SH-SY5Y (cell line): ENCODE measurements around the gene GOLT1B.

Experiments used
- GATA2 ChIP-seq: IDR thresholded peaks from 2 replicates; pipeline ENCODE4 v1.6.1; 2011; ENCODE audit warnings: mild to moderate bottlenecking, low read depth, low read length
- GATA3 ChIP-seq: IDR thresholded peaks from 2 replicates; pipeline ENCODE4 v1.6.1; 2011; ENCODE audit warnings: low read depth, mild to moderate bottlenecking, low read length, moderate library complexity

GOLT1B gene

GRCh38 chr12:21501258-21502163, at the start of gene GOLT1B, which contains the start of gene RECQL:
Gene GOLT1B (plus strand): TSS chr12:21501789. CDS start chr12:21501924, 135 bp downstream.
Gene RECQL (minus strand): TSS chr12:21501635. CDS start chr12:21499570, 2,065 bp downstream.
- TF ChIP-seq GATA3 (no peak), GATA2 (no peak)

GRCh38 chr12:21453312-21453852, 48.2 kb upstream of the GOLT1B start:
- TF ChIP-seq GATA2 (no peak), GATA3 (no peak)

- TF ChIP-seq GATA2, result no peak
- no peak for TF ChIP-seq GATA3
Measured at GRCh38 chr12:21456291-21456780, 45.3 kb upstream of the GOLT1B start.

GRCh38 chr12:21459474-21459873, 42.1 kb upstream of the GOLT1B start:
- TF ChIP-seq GATA3, result peak; percentile 78
- peak; percentile 76 for TF ChIP-seq GATA2

GRCh38 chr12:21471294-21471693, 30.3 kb upstream of the GOLT1B start:
- no peak for TF ChIP-seq GATA3
- TF ChIP-seq GATA2, result no peak

- TF ChIP-seq GATA3, result no peak
- no peak for TF ChIP-seq GATA2
Measured at GRCh38 chr12:21472197-21472823, 29.3 kb upstream of the GOLT1B start.

GRCh38 chr12:21475552-21475951, 26.0 kb upstream of the GOLT1B start:
- TF ChIP-seq GATA2 (no peak), GATA3 (no peak)

- no peak for TF ChIP-seq GATA3
- TF ChIP-seq GATA2, result no peak
Measured at GRCh38 chr12:21476949-21477348, 24.6 kb upstream of the GOLT1B start.

GRCh38 chr12:21478756-21479455, 22.7 kb upstream of the GOLT1B start:
- no peak for TF ChIP-seq GATA2

GRCh38 chr12:21483531-21483930, 18.1 kb upstream of the GOLT1B start:
- TF ChIP-seq GATA2 (no peak), GATA3 (no peak)

GRCh38 chr12:21485998-21486397, 15.6 kb upstream of the GOLT1B start:
- no peak for TF ChIP-seq GATA3
- TF ChIP-seq GATA2, result no peak

GRCh38 chr12:21499765-21500164, 1.8 kb upstream of the GOLT1B start:
- TF ChIP-seq GATA2, result no peak
- TF ChIP-seq GATA3, result no peak

GRCh38 chr12:21500786-21501257, 767 bp upstream of the GOLT1B start:
- TF ChIP-seq GATA3 (no peak), GATA2 (no peak)

- no peak for TF ChIP-seq GATA3
- TF ChIP-seq GATA2, result no peak
Measured at GRCh38 chr12:21502164-21502496, 541 bp downstream of the GOLT1B start.

- TF ChIP-seq GATA2 (no peak), GATA3 (no peak)
Measured at GRCh38 chr12:21502872-21503271, 1.3 kb downstream of the GOLT1B start.
